ENCODE measurements around the gene SNAI1. TPM values are rescaled to one million over a fixed set of nuclear protein-coding genes. Genes with fewer than 3 reads are reported as not detected.
A peak's percentile ranks its signal among the peaks of the same experiment; 100 is the strongest.

Gene SNAI1
- total and polyA plus RNA-seq, 3 experiments from 2014 or later, result 0.42 to 0.60 (median 0.49) TPM

DNA sequence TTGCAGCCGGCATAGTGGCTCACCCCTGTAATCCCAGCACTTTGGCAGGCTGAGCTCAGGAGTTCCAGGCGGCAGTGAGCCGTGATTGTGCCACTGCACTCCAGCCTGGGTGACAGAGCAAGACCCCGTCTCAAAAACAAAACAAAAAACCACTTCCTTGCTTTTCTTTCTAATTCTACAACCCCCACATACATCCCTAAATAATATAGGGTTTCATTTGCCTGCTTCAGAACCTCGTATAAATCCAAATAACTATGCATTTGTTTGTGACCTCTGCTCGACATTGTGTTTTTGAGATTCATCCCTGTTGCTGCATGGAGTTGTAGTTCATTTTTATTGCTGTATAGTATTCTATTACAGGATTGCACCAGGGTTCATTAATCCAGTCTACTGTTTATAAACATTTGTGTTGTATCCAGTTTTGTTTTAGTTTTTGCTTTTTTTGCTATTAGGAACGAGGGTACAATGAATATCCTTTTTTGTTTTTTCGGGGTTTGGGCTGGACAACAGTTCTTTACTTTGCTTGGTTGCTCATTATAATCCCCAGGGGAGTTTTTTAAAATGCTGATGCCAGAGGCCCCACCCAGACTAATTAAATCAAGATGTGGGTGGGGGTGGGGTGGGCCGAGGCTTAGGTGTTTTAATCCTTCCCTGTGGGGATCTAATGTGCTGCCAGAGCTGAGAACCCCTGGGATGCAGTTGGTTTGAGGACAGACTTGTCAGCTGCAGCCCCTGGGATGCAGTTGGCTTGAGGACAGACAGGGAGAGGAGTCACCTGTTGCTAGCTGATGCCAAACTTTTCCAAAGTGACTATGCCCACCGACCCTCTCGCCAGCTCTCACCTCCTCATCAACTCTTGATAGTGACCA is 2.4 kb upstream of the SNAI1 start:
- peak overlapping the region in 3 of 8 donors; percentile 2 to 69 (median 53) for H3K27ac Mint-ChIP-seq
- Histone ChIP-seq H3K4me1 (ENCODE audit: insufficient read depth, low read length) (peaks cover 24% of the 10 kb centered on the region), H3K36me3 (ENCODE audit: insufficient read depth, low read length) (no peaks in the 10 kb centered on the region), H3K27ac (ENCODE audit: low read depth, low read length) (no peak overlapping the region), H3K9me3 (ENCODE audit: low read length) (no peaks in the 10 kb centered on the region), H3K4me3 (ENCODE audit: low read length) (no peak overlapping the region), H3K27me3 (ENCODE audit: insufficient read depth, low read length, poor library complexity, severe bottlenecking) (no peaks in the 10 kb centered on the region)
- ChIA-PET POLR2A (interaction anchor here (0.8 kb wide), 1 partner anchor 89 kb away, joined by 3 read pairs; no protein-coding TSS in a partner anchor), CTCF (interaction anchor here (0.8 to 8.5 kb wide), 8 partner anchors 15 to 207 kb away, joined by 3 to 150 read pairs (median 7); partner anchors contain the start of gene PEDS1)
- peaks cover 3 to 6% of the 10 kb centered on the region in 2 donors for H3K27me3 Mint-ChIP-seq
- no peaks in the 10 kb centered on the region for H3K36me3 Mint-ChIP-seq
- H3K4me1 Mint-ChIP-seq, result peaks cover 18 to 39% (median 26%) of the 10 kb centered on the region in 3 donors
- DNase-seq, result no peak
- H3K4me3 Mint-ChIP-seq, result peak overlapping the region in 1 of 7 donors; percentile 17
- no peaks in the 10 kb centered on the region for H3K9me3 Mint-ChIP-seq

DNA sequence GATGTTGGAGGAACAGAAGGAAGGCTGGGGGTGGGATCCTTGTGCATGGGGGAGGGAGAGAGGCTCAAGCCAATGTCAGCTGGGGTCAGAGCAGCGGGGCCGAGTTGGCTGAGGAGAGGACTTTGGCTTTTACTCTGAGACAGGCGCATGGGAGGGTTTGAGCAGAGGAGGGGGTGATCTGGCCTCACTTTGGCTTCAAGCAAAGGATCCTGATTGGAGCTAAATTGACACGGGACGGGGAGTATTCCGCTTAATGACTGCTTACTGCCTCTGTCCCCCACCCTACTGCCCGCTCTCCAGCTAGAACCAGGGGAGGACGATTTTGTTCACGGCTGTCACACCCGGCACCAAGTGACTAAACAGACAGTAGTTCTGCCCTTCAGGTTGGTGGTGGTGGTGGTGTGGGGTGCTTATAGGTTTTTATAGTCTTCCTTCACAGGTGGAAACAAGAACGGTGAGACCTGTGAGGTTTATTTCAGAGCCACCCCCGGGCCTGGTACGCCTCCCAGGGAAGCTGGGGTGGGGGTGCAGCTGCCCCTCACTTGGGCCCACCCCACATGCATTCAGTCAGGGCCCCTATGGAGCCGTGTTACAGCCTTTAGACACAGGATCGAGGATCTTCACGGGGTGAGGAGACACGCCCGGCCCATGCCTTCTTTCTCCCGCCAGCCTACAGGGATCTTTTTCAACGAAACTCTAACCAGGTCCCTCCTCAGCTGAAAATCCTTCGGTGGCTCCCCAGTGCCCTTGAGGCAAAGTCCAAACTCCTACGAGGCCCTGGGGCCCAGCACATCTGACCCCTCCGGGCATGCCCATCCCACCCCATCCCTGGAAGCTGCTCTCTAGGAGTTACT is 1.3 kb upstream of the SNAI1 start:
- Histone ChIP-seq H3K36me3 (ENCODE audit: insufficient read depth, low read length) (no peaks in the 10 kb centered on the region), H3K27ac (ENCODE audit: low read depth, low read length) (peak overlapping the region; percentile 51), H3K27me3 (ENCODE audit: insufficient read depth, low read length, poor library complexity, severe bottlenecking) (no peaks in the 10 kb centered on the region), H3K4me1 (ENCODE audit: insufficient read depth, low read length) (peaks cover 24% of the 10 kb centered on the region), H3K4me3 (ENCODE audit: low read length) (no peak overlapping the region), H3K9me3 (ENCODE audit: low read length) (no peaks in the 10 kb centered on the region)
- peak overlapping the region in 4 of 8 donors; percentile 3 to 83 (median 40) for H3K27ac Mint-ChIP-seq
- H3K27me3 Mint-ChIP-seq, result peaks cover 3 to 6% of the 10 kb centered on the region in 2 donors
- DNase-seq, result no peak
- H3K9me3 Mint-ChIP-seq, result no peaks in the 10 kb centered on the region
- H3K4me3 Mint-ChIP-seq, result peak overlapping the region; percentile 17 to 78 (median 68)
- POLR2A ChIA-PET, result interaction anchor here (0.8 kb wide), 1 partner anchor 87 kb away, joined by 3 read pairs; no protein-coding TSS in a partner anchor
- peaks cover 18 to 39% (median 26%) of the 10 kb centered on the region in 3 donors for H3K4me1 Mint-ChIP-seq
- H3K36me3 Mint-ChIP-seq, result no peaks in the 10 kb centered on the region
- CTCF ChIA-PET, result interaction anchor here (0.8 to 8.5 kb wide), 7 partner anchors 13 to 206 kb away, joined by 3 to 150 read pairs (median 3); no protein-coding TSS in a partner anchor

DNA sequence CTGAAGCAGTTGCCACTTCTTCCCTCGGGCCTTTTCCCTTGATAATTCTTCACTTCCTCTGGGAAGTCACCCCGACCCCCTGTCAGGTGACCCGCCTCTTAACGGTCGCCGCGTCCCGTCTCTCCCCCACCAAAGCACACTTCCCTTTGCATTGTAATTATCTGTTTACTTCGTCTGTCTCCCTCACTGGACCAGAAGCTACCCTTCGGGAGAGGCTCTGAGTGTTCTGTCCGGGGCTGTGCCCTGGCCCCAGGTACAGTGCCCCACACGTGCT is 771 bp upstream of the SNAI1 start:
- H3K27me3 ChIP-seq (ENCODE audit: insufficient read depth, low read length, poor library complexity, severe bottlenecking), result no peaks in the 10 kb centered on the region
- H3K36me3 Mint-ChIP-seq, result no peaks in the 10 kb centered on the region
- H3K4me1 Mint-ChIP-seq, result peaks cover 18 to 39% (median 26%) of the 10 kb centered on the region in 3 donors
- POLR2A ChIA-PET, result no interaction called here
- CTCF ChIA-PET, result interaction anchor here (0.8 to 8.5 kb wide), 6 partner anchors 13 to 190 kb away, joined by 3 to 150 read pairs (median 4); no protein-coding TSS in a partner anchor
- peak overlapping the region in 5 of 8 donors; percentile 3 to 83 (median 55) for H3K27ac Mint-ChIP-seq
- H3K27ac ChIP-seq (ENCODE audit: low read depth, low read length), result peak overlapping the region; percentile 51
- H3K9me3 Mint-ChIP-seq, result no peaks in the 10 kb centered on the region
- DNase-seq, result no peak
- no peaks in the 10 kb centered on the region for H3K36me3 ChIP-seq (ENCODE audit: insufficient read depth, low read length)
- peaks cover 3% of the 10 kb centered on the region in 2 donors for H3K27me3 Mint-ChIP-seq
- H3K4me1 ChIP-seq (ENCODE audit: insufficient read depth, low read length), result peaks cover 24% of the 10 kb centered on the region
- H3K4me3 ChIP-seq (ENCODE audit: low read length), result peak overlapping the region; percentile 53
- peak overlapping the region; percentile 1 to 78 (median 66) for H3K4me3 Mint-ChIP-seq
- H3K9me3 ChIP-seq (ENCODE audit: low read length), result no peaks in the 10 kb centered on the region

DNA sequence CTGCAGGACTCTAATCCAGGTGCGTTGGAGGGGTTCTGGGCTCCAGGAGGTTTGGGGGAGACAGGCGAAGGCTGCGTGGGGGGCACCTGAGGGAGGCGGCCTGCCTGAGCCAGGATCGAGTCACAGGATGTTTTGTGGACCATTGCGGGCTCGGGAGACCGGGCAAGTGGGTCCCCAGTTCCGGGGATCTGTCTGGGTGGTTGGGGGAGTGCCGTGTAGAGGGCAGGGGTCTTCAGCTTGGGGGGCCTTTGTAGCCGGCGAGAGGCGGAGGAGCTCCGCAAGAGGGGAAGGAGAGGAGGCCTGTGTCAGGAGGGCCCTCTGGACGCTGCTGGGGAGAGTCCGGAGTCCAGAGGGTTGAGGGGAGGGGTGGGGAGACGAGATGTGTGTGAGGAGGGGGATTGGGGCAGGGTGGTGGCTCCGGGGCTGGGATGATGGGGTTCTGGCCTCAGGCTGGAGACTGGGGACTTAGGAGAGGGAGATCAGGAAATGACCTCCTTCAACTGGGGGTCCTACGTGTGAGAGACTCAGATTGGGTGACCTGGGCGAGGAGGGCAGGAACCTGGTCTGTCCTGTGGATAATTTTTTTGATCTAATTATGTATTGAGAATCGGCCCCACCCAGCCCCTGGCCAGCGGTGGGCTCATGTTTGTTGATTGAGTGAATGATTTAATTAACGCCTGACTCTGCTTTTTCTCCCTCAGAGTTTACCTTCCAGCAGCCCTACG is 505 bp downstream of the SNAI1 start:
- Mint-ChIP-seq H3K36me3 (no peaks in the 10 kb centered on the region), H3K4me1 (peaks cover 18 to 39% (median 26%) of the 10 kb centered on the region in 3 donors), H3K27me3 (peaks cover 2 to 3% of the 10 kb centered on the region in 2 donors), H3K4me3 (peak overlapping the region; percentile 64 to 78 (median 74)), H3K9me3 (no peaks in the 10 kb centered on the region), H3K27ac (peak overlapping the region in 6 of 8 donors; percentile 43 to 97 (median 80))
- ChIA-PET CTCF (interaction anchor here (1.2 to 8.5 kb wide), 3 partner anchors 88 to 189 kb away, joined by 3 to 150 read pairs (median 5); no protein-coding TSS in a partner anchor), POLR2A (no interaction called here)
- H3K27me3 ChIP-seq (ENCODE audit: insufficient read depth, low read length, poor library complexity, severe bottlenecking), result no peaks in the 10 kb centered on the region
- H3K4me1 ChIP-seq (ENCODE audit: insufficient read depth, low read length), result peaks cover 24% of the 10 kb centered on the region
- no peaks in the 10 kb centered on the region for H3K9me3 ChIP-seq (ENCODE audit: low read length)
- peak overlapping the region; percentile 67 for H3K4me3 ChIP-seq (ENCODE audit: low read length)
- no peak for DNase-seq
- H3K36me3 ChIP-seq (ENCODE audit: insufficient read depth, low read length), result no peaks in the 10 kb centered on the region
- peak overlapping the region; percentile 67 for H3K27ac ChIP-seq (ENCODE audit: low read depth, low read length)

DNA sequence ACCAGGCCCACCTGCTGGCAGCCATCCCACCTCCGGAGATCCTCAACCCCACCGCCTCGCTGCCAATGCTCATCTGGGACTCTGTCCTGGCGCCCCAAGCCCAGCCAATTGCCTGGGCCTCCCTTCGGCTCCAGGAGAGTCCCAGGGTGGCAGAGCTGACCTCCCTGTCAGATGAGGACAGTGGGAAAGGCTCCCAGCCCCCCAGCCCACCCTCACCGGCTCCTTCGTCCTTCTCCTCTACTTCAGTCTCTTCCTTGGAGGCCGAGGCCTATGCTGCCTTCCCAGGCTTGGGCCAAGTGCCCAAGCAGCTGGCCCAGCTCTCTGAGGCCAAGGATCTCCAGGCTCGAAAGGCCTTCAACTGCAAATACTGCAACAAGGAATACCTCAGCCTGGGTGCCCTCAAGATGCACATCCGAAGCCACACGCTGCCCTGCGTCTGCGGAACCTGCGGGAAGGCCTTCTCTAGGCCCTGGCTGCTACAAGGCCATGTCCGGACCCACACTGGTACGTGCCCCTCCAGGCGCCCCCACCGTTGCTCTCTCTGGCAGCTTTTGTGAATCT is 1.1 kb downstream of the SNAI1 start:
- peaks cover 20% of the 10 kb centered on the region for H3K4me1 ChIP-seq (ENCODE audit: insufficient read depth, low read length)
- Mint-ChIP-seq H3K36me3 (no peaks in the 10 kb centered on the region), H3K4me3 (peak overlapping the region in 6 of 7 donors; percentile 36 to 74 (median 66)), H3K9me3 (no peaks in the 10 kb centered on the region), H3K4me1 (peaks cover 18 to 34% (median 26%) of the 10 kb centered on the region in 3 donors), H3K27ac (peak overlapping the region in 2 of 8 donors; percentile 42 to 84), H3K27me3 (peaks cover 2 to 3% of the 10 kb centered on the region in 2 donors)
- no peak for DNase-seq
- no peaks in the 10 kb centered on the region for H3K9me3 ChIP-seq (ENCODE audit: low read length)
- ChIA-PET CTCF (interaction anchor here (0.9 to 8.5 kb wide), 2 partner anchors 87 kb away, joined by 4 to 150 read pairs; no protein-coding TSS in a partner anchor), POLR2A (no interaction called here)
- peak overlapping the region; percentile 67 for H3K27ac ChIP-seq (ENCODE audit: low read depth, low read length)
- H3K4me3 ChIP-seq (ENCODE audit: low read length), result no peak overlapping the region
- no peaks in the 10 kb centered on the region for H3K36me3 ChIP-seq (ENCODE audit: insufficient read depth, low read length)
- H3K27me3 ChIP-seq (ENCODE audit: insufficient read depth, low read length, poor library complexity, severe bottlenecking), result no peaks in the 10 kb centered on the region

DNA sequence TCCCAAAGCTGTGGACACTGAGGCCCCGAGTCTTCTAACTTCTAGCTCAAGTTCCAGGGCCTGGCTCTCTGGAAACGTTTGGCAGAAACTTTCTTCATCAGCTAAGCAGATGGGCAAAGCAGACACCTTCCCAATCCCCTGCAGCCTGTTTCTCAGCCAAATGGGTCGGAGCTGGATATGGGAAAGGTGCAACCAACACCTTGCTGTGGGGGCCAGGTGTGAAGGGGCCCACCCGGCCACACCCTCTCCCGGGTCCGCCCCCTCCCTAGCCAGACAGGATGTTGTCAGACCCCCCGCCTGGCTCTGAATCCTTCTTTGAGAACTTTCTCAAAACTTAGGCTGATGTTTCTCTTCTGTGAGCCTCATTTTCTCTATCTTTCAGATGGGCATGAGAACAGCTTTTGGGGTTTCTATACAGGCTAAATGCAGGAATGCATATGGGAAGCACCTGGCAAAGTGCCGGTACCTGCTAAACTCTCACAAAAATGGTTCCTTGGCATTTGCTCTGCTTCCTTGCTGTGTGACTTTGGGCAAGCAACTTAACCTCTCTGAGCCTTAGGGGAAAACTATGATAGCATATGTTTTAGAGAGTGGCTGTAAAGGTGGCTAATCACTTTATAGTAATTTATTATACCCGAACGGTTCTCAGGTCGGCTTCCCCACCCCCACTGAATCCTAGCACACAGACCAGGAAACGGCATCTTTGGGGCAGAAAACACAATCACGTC is 1.8 kb downstream of the SNAI1 start:
- no peaks in the 10 kb centered on the region for H3K36me3 ChIP-seq (ENCODE audit: insufficient read depth, low read length)
- H3K27ac ChIP-seq (ENCODE audit: low read depth, low read length), result peak overlapping the region; percentile 67
- POLR2A ChIA-PET, result no interaction called here

More for the DNA sequence above, 1.8 kb downstream of the SNAI1 start:
- H3K9me3 ChIP-seq (ENCODE audit: low read length), result no peaks in the 10 kb centered on the region
- no peak for DNase-seq
- Mint-ChIP-seq H3K9me3 (no peaks in the 10 kb centered on the region), H3K36me3 (no peaks in the 10 kb centered on the region), H3K4me3 (peak overlapping the region in 4 of 7 donors; percentile 16 to 61 (median 52)), H3K27ac (peak overlapping the region in 1 of 8 donors; percentile 84), H3K4me1 (peaks cover 16 to 28% (median 24%) of the 10 kb centered on the region in 3 donors), H3K27me3 (peaks cover 2 to 3% of the 10 kb centered on the region in 2 donors)
- CTCF ChIA-PET, result interaction anchor here (0.9 kb wide), 1 partner anchor 87 kb away, joined by 4 read pairs; no protein-coding TSS in a partner anchor
- peaks cover 14% of the 10 kb centered on the region for H3K4me1 ChIP-seq (ENCODE audit: insufficient read depth, low read length)
- no peak overlapping the region for H3K4me3 ChIP-seq (ENCODE audit: low read length)
- H3K27me3 ChIP-seq (ENCODE audit: insufficient read depth, low read length, poor library complexity, severe bottlenecking), result no peaks in the 10 kb centered on the region
